Chondrocyte (in vitro differentiated cells): ENCODE results near the gene DAND5. TPM values are rescaled to one million over a fixed set of nuclear protein-coding genes. Genes with fewer than 3 reads are reported as not detected.

Source experiments
- DNase-seq: peaks from one replicate; pipeline ENCODE4 v3.0.0; 2021; ENCODE audit warnings: mixed read lengths, low spot score
- H3K27ac Mint-ChIP-seq: one replicate; pipeline ENCODE4 v1.8.0; 2021; ENCODE audit warnings: mild to moderate bottlenecking, moderate library complexity, mixed read lengths; ENCODE audit not compliant: unreplicated experiment
- H3K27me3 Mint-ChIP-seq: 2 replicates; pipeline ENCODE4 v1.8.0; 2021; ENCODE audit warnings: low read depth, mixed read lengths
- H3K36me3 Mint-ChIP-seq: 2 replicates; pipeline ENCODE4 v1.8.0; 2021; ENCODE audit warnings: low read depth, mixed read lengths
- H3K4me1 Mint-ChIP-seq: 2 replicates; pipeline ENCODE4 v1.8.0; 2021; ENCODE audit warnings: low read depth, mild to moderate bottlenecking, mixed read lengths
- H3K4me3 Mint-ChIP-seq: one replicate; pipeline ENCODE4 v1.8.0; 2021; ENCODE audit warnings: mild to moderate bottlenecking, moderate library complexity, mixed read lengths; ENCODE audit not compliant: unreplicated experiment
- H3K9me3 Mint-ChIP-seq: 2 replicates; pipeline ENCODE4 v1.8.0; 2021; ENCODE audit warnings: low read depth, mixed read lengths
- CTCF ChIP-seq: fragments of 200-600 bp; sonication (generic); IDR thresholded peaks from 2 replicates; pipeline ENCODE4 v1.5.0; 2021; ENCODE audit warnings: antibody characterized with exemption, mild to moderate bottlenecking, moderate library complexity
- total RNA-seq: library from RNA; stranded (reverse); gene quantifications from 3 replicates; pipeline ENCODE4 v1.2.1, GENCODE V29; 2021

Gene DAND5
- total RNA-seq, 1 donor from 2014 or later: 0.57 TPM

GRCh38 chr19:12932392-12933286 lies 36.7 kb upstream of the DAND5 start:
- Mint-ChIP-seq H3K27ac (peak overlapping the region; percentile 85), H3K4me3 (peak overlapping the region; percentile 95), H3K36me3 (peaks cover 9% of the 10 kb centered on the region), H3K4me1 (peaks cover 22% of the 10 kb centered on the region), H3K9me3 (no peaks in the 10 kb centered on the region), H3K27me3 (no peaks in the 10 kb centered on the region)
- TF ChIP-seq CTCF: no peak
- DNase-seq: no peak

- no peak for DNase-seq
- Mint-ChIP-seq H3K27ac (peak within 1 kb of the TSS; percentile 85), H3K9me3 (no peaks in the 10 kb centered on the region), H3K27me3 (no peaks in the 10 kb centered on the region), H3K4me3 (peak within 1 kb of the TSS; percentile 95), H3K4me1 (peaks cover 26% of the 10 kb centered on the region), H3K36me3 (peaks cover 5% of the 10 kb centered on the region)
- no peak for TF ChIP-seq CTCF
Measured at GRCh38 chr19:12933287-12934072, 35.9 kb upstream of the DAND5 start, which contains the start of gene FARSA. FARSA (minus strand) TSS chr19:12933711; CDS start chr19:12933696, 15 bp downstream.

- peaks cover 34% of the 10 kb centered on the region for H3K4me1 Mint-ChIP-seq
- no peak overlapping the region for H3K27ac Mint-ChIP-seq
- H3K4me3 Mint-ChIP-seq: no peak overlapping the region
- no peaks in the 10 kb centered on the region for H3K27me3 Mint-ChIP-seq
- H3K9me3 Mint-ChIP-seq: no peaks in the 10 kb centered on the region
- no peak for TF ChIP-seq CTCF
- peaks cover 12% of the 10 kb centered on the region for H3K36me3 Mint-ChIP-seq
- DNase-seq: no peak
Measured at GRCh38 chr19:12935071-12935470, 34.3 kb upstream of the DAND5 start.

- Mint-ChIP-seq H3K4me1 (peaks cover 48% of the 10 kb centered on the region), H3K9me3 (no peaks in the 10 kb centered on the region), H3K36me3 (peaks cover 22% of the 10 kb centered on the region), H3K27me3 (no peaks in the 10 kb centered on the region), H3K4me3 (no peak overlapping the region), H3K27ac (no peak overlapping the region)
- TF ChIP-seq CTCF: no peak
- DNase-seq: no peak
Measured at GRCh38 chr19:12936582-12936981, 32.8 kb upstream of the DAND5 start.
